CD4-positive, alpha-beta T cell treated with Interferon alpha-2 for 1 hour (primary cell): Measurements from ENCODE around the gene IMMT.
"Not testable (repeated sequence)": the region's sequence is repeated elsewhere in the genome, so short reads cannot be mapped to it uniquely, and the experiment has no call there.

Source experiments
- DNase-seq, 2 donors: peaks; one replicate each; pipeline ENCODE4 v3.0.0-alpha.2; 2020 to 2022

Gene IMMT

GRCh38 chr2:86195055-86195807 lies at the start of gene IMMT:
TSS of gene IMMT (minus strand) at chr2:86195462. CDS start at chr2:86195382, 80 bp downstream.
- peak; percentile 91 to 92 for DNase-seq

- not testable (repeated sequence) for DNase-seq
These were observed 49.5 kb upstream of the IMMT start for GRCh38 chr2:86244781-86245180.

GRCh38 chr2:86243950-86244733 lies 48.9 kb upstream of the IMMT start:
- no peak for DNase-seq

GRCh38 chr2:86243272-86243671 lies 48.0 kb upstream of the IMMT start:
- no peak for DNase-seq

- no peak for DNase-seq
These were observed 46.3 kb upstream of the IMMT start for GRCh38 chr2:86241611-86242010.

- no peak for DNase-seq
These were observed 45.0 kb upstream of the IMMT start for GRCh38 chr2:86240251-86240650.

- no peak for DNase-seq
These were observed 44.5 kb upstream of the IMMT start for GRCh38 chr2:86239745-86240144.

GRCh38 chr2:86239326-86239725 lies 44.1 kb upstream of the IMMT start:
- DNase-seq: no peak

GRCh38 chr2:86238354-86238753 lies 43.1 kb upstream of the IMMT start:
- DNase-seq: peak; percentile 25 to 64

- DNase-seq: no peak
These were observed 41.9 kb upstream of the IMMT start for GRCh38 chr2:86237172-86237571.

GRCh38 chr2:86235196-86235980 lies 40.1 kb upstream of the IMMT start:
- DNase-seq: no peak

GRCh38 chr2:86234563-86235131 lies 39.4 kb upstream of the IMMT start:
- DNase-seq: no peak

GRCh38 chr2:86233436-86233835 lies 38.2 kb upstream of the IMMT start:
- no peak for DNase-seq

- DNase-seq: no peak
These were observed 37.6 kb upstream of the IMMT start for GRCh38 chr2:86232910-86233309.

GRCh38 chr2:86232373-86232784 lies 37.1 kb upstream of the IMMT start:
- no peak for DNase-seq

- no peak for DNase-seq
These were observed 36.6 kb upstream of the IMMT start for GRCh38 chr2:86231680-86232372.

GRCh38 chr2:86230961-86231360 lies 35.7 kb upstream of the IMMT start:
- no peak for DNase-seq

- peak in 1 of 2 donors; percentile 19 for DNase-seq
These were observed 34.0 kb upstream of the IMMT start for GRCh38 chr2:86229221-86229620.

- not testable (repeated sequence) for DNase-seq
These were observed 33.3 kb upstream of the IMMT start for GRCh38 chr2:86228574-86228973.

GRCh38 chr2:86227685-86228084 lies 32.4 kb upstream of the IMMT start:
- no peak for DNase-seq

GRCh38 chr2:86226636-86227520 lies 31.6 kb upstream of the IMMT start:
- no peak for DNase-seq
